K562 (cell line): ENCODE data around the gene CLIC1. TPM values are rescaled to one million over a fixed set of nuclear protein-coding genes. Genes with fewer than 3 reads are reported as not detected.

Experiments
- ADNP ChIP-seq: fragments of 200-800 bp; sonication (Bioruptor generic); IDR thresholded peaks from 2 replicates; pipeline ENCODE4 v1.6.1; 2016; ENCODE audit warnings: missing genetic modification characterization, missing compliant biosample characterization
- BRCA1 ChIP-seq, 2 experiments: fragments of 450-650 bp in 1 of 2; sonication (generic) in 1 of 2; formaldehyde crosslinking in 1 of 2; IDR thresholded peaks; 2 replicates each; pipeline versions ENCODE4 v1.5.0 to v1.6.1; 2017 to 2020; ENCODE audit warnings: mild to moderate bottlenecking in 1 of 2, missing genetic modification reagents in 1 of 2
- CBFA2T2 ChIP-seq: fragments of 450-650 bp; conservative IDR thresholded peaks from 2 replicates; pipeline ENCODE4 v1.6.1; 2017; ENCODE audit warnings: mild to moderate bottlenecking
- KDM2B ChIP-seq: fragments of 250-450 bp; sonication (Bioruptor Pico); IDR thresholded peaks from 2 replicates; pipeline ENCODE4 v1.8.0; 2021; ENCODE audit warnings: mild to moderate bottlenecking, moderate library complexity
- KDM5B ChIP-seq: fragments of 200-600 bp; sonication (generic); IDR thresholded peaks from 2 replicates; pipeline ENCODE4 v1.6.1; 2012; ENCODE audit warnings: low read depth, mild to moderate bottlenecking, moderate library complexity, low read length, control low read depth, inconsistent platforms; ENCODE audit not compliant: insufficient replicate concordance
- L3MBTL2 ChIP-seq: fragments of 450-650 bp; IDR thresholded peaks from 2 replicates; pipeline ENCODE4 v1.6.1; 2016; ENCODE audit warnings: mild to moderate bottlenecking, moderate library complexity
- MED1 ChIP-seq: sonication (generic); formaldehyde crosslinking; IDR thresholded peaks from 2 replicates; pipeline ENCODE4 v1.8.1; 2023; ENCODE audit warnings: missing genetic modification reagents, borderline replicate concordance
- NCOA1 ChIP-seq: fragments of 450-650 bp; IDR thresholded peaks from 2 replicates; pipeline ENCODE4 v1.6.1; 2016; ENCODE audit warnings: low read depth
- NEUROD1 ChIP-seq: fragments of 150-350 bp; IDR thresholded peaks from 2 replicates; pipeline ENCODE4 v1.6.1; 2014; ENCODE audit warnings: borderline replicate concordance, low read length, low read depth; ENCODE audit not compliant: partially characterized antibody
- NRF1 ChIP-seq, 2 experiments: fragments of 450-650 bp; IDR thresholded peaks in 1 of 2; conservative IDR thresholded peaks in 1 of 2; 2 replicates each; pipeline ENCODE4 v1.6.1; 2014; ENCODE audit warnings: mild to moderate bottlenecking in 2 of 2
- POLR2AphosphoS5 ChIP-seq: IDR thresholded peaks from 2 replicates; pipeline ENCODE4 v1.6.1; 2011; ENCODE audit warnings: mild to moderate bottlenecking, low read depth, low read length, moderate library complexity; ENCODE audit not compliant: control insufficient read depth, insufficient read depth
- RBM22 ChIP-seq: fragments of 200-400 bp; formaldehyde crosslinking; IDR thresholded peaks from 2 replicates; pipeline ENCODE4 v1.6.1; 2018; ENCODE audit warnings: low read length, low read depth; ENCODE audit not compliant: poor library complexity, severe bottlenecking
- SAFB ChIP-seq: fragments of 200-400 bp; formaldehyde crosslinking; IDR thresholded peaks from 2 replicates; pipeline ENCODE4 v1.6.1; 2017; ENCODE audit warnings: low read depth, low read length, borderline replicate concordance
- TBL1XR1 ChIP-seq, 2 experiments: IDR thresholded peaks; 2 replicates each; pipeline ENCODE4 v1.6.1; 2012; ENCODE audit warnings: improper control_type of control experiment in 2 of 2, low read length in 2 of 2, mild to moderate bottlenecking in 1 of 2
- ZBTB17 ChIP-seq: fragments of 450-650 bp; formaldehyde crosslinking; IDR thresholded peaks from 2 replicates; pipeline ENCODE4 v1.4.0; 2020; ENCODE audit warnings: mild to moderate bottlenecking
- ZBTB7A ChIP-seq: IDR thresholded peaks from 2 replicates; pipeline ENCODE4 v1.6.1; 2011; ENCODE audit warnings: low read depth, mild to moderate bottlenecking, low read length, moderate library complexity, borderline replicate concordance; ENCODE audit not compliant: control insufficient read depth
- ZNF140 ChIP-seq: fragments of 250-450 bp; sonication (Bioruptor Pico); IDR thresholded peaks from 2 replicates; pipeline ENCODE4 v1.8.0; 2021; ENCODE audit warnings: moderate library complexity, mild to moderate bottlenecking, inconsistent platforms
- ZNF57 ChIP-seq: fragments of 450-650 bp; formaldehyde crosslinking; IDR thresholded peaks from 2 replicates; pipeline ENCODE4 v1.4.0; 2020; ENCODE audit warnings: mild to moderate bottlenecking, moderate library complexity
- polyA plus RNA-seq, 8 experiments: library from polyadenylated mRNA; depleted of rRNA in 4 of 8; stranded (reverse) in 5 of 8; unstranded in 3 of 8; fragments of >200 nt; fragmentation: Nextera tagmentation in 2 of 8; fragmentation: Illumina TruSeq in 1 of 8; extraction: Ambion mirVana in 2 of 8; extraction: Trizol in 1 of 8; gene quantifications; 2 replicates each; pipeline versions ENCODE4 v1.2.1 to v1.2.3, GENCODE V29; 2011 to 2014; ENCODE audit warnings: inconsistent platforms in 1 of 8, missing spikeins in 1 of 8
- total RNA-seq, 7 experiments: library from RNA; depleted of rRNA in 6 of 7; stranded (reverse); fragments of >200 nt in 6 of 7; fragmentation: Illumina TruSeq in 2 of 7; extraction: Trizol in 2 of 7; gene quantifications; 2 replicates each; pipeline versions ENCODE4 v1.2.1 to v1.2.3, GENCODE V29; 2011 to 2021; ENCODE audit warnings: low replicate concordance in 1 of 7
- TF ChIP-seq, protein P1 (sequence below): fragments of 450-650 bp; IDR thresholded peaks from 2 replicates; pipeline ENCODE4 v1.7.1; 2018; ENCODE audit warnings: mild to moderate bottlenecking, low read depth; ENCODE audit not compliant: partially characterized antibody
- TF ChIP-seq, protein P2 (sequence below): fragments of 250-450 bp; sonication (Bioruptor Pico); IDR thresholded peaks from 2 replicates; pipeline ENCODE4 v1.4.0; 2020

The CLIC1 gene
- total and polyA plus RNA-seq, 9 of the 15 experiments (the other 6 are each of a cell fraction or from before 2014, with no cell fraction given) = 1,267 to 2,419 (median 1,808) TPM

DNA sequence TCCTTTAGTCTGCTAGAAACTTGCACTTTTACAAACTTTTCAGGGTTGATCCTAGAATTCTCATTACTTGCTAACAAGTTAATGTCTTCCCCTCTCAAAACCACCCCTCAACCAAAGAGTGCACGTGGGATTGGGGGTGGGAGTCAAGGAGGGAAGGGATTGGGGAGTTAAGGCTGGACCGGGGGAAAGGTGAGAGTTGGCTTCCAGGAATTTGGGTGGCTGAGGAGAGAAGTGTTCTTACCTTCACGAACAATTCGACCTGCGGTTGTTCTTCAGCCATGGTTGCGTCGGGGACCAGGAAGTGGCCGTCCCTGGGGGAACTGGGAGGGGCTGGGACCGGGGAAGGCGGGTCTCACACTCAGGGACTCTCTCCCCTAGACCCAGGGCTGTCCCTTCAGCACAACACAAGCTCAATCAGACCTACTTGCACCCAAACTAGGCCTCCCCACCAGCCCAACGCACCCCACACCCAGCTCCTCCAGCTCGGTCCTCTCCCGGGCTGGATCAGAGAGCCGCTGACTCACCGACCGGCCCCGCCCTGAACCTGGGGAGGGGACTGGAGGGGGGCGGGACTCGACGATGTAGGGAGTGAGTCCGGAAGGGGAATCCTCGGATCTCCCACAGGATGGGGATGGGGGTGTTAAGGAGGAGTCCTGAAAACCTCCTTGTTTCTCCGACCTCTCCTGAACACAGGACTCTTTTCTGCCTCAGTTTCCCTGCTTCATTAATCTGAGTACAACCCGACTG is at the start of gene CLIC1 (continued):
- TF ChIP-seq ZNF140 (CRISPR knock-in tag) (no peak), CBFA2T2 (no peak), ZNF57 (CRISPR knock-in tag) (0 out of 2 replicates have a peak, but pooled peaks have one; percentile 5), TBL1XR1 (IDR thresholded peaks at IDR 0.05; ENCODE audit: low read length in 2 of 2) (peak; percentile 48 to 61; a peak in 2 of 4 replicates), NRF1 (conservative IDR thresholded peaks at IDR 0.05 in 1 of 2, IDR thresholded peaks at IDR 0.05 in 1 of 2) (peak; percentile 39 to 54; a peak in 3 of 4 replicates), SAFB (no peak), MED1 (CRISPR knock-in tag) (no peak), RBM22 (peak; percentile 49), ZBTB17 (CRISPR knock-in tag) (peak; percentile 78; the same call in 1 of the 2 replicates), ZBTB7A (no peak), L3MBTL2 (no peak), NEUROD1 (peak; percentile 93), ADNP (tag) (no peak), POLR2AphosphoS5 (no peak), NCOA1 (no peak), BRCA1 (IDR thresholded peaks at IDR 0.05) (no peak), BRCA1 (CRISPR knock-in tag; IDR thresholded peaks at IDR 0.05) (no peak), KDM5B (peak; percentile 88), KDM2B (no peak)
- TF ChIP-seq, protein P1, sequence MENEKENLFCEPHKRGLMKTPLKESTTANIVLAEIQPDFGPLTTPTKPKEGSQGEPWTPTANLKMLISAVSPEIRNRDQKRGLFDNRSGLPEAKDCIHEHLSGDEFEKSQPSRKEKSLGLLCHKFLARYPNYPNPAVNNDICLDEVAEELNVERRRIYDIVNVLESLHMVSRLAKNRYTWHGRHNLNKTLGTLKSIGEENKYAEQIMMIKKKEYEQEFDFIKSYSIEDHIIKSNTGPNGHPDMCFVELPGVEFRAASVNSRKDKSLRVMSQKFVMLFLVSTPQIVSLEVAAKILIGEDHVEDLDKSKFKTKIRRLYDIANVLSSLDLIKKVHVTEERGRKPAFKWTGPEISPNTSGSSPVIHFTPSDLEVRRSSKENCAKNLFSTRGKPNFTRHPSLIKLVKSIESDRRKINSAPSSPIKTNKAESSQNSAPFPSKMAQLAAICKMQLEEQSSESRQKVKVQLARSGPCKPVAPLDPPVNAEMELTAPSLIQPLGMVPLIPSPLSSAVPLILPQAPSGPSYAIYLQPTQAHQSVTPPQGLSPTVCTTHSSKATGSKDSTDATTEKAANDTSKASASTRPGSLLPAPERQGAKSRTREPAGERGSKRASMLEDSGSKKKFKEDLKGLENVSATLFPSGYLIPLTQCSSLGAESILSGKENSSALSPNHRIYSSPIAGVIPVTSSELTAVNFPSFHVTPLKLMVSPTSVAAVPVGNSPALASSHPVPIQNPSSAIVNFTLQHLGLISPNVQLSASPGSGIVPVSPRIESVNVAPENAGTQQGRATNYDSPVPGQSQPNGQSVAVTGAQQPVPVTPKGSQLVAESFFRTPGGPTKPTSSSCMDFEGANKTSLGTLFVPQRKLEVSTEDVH = no peak
- TF ChIP-seq, protein P2, sequence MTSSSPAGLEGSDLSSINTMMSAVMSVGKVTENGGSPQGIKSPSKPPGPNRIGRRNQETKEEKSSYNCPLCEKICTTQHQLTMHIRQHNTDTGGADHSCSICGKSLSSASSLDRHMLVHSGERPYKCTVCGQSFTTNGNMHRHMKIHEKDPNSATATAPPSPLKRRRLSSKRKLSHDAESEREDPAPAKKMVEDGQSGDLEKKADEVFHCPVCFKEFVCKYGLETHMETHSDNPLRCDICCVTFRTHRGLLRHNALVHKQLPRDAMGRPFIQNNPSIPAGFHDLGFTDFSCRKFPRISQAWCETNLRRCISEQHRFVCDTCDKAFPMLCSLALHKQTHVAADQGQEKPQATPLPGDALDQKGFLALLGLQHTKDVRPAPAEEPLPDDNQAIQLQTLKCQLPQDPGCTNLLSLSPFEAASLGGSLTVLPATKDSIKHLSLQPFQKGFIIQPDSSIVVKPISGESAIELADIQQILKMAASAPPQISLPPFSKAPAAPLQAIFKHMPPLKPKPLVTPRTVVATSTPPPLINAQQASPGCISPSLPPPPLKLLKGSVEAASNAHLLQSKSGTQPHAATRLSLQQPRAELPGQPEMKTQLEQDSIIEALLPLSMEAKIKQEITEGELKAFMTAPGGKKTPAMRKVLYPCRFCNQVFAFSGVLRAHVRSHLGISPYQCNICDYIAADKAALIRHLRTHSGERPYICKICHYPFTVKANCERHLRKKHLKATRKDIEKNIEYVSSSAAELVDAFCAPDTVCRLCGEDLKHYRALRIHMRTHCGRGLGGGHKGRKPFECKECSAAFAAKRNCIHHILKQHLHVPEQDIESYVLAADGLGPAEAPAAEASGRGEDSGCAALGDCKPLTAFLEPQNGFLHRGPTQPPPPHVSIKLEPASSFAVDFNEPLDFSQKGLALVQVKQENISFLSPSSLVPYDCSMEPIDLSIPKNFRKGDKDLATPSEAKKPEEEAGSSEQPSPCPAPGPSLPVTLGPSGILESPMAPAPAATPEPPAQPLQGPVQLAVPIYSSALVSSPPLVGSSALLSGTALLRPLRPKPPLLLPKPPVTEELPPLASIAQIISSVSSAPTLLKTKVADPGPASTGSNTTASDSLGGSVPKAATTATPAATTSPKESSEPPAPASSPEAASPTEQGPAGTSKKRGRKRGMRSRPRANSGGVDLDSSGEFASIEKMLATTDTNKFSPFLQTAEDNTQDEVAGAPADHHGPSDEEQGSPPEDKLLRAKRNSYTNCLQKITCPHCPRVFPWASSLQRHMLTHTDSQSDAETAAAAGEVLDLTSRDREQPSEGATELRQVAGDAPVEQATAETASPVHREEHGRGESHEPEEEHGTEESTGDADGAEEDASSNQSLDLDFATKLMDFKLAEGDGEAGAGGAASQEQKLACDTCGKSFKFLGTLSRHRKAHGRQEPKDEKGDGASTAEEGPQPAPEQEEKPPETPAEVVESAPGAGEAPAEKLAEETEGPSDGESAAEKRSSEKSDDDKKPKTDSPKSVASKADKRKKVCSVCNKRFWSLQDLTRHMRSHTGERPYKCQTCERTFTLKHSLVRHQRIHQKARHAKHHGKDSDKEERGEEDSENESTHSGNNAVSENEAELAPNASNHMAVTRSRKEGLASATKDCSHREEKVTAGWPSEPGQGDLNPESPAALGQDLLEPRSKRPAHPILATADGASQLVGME (CRISPR knock-in tag) = no peak
